Measurements from ENCODE around the gene TFB1M.
"Not testable (repeated sequence)": the region's sequence is repeated elsewhere in the genome, so short reads cannot be mapped to it uniquely, and the experiment has no call there.

TFB1M gene

DNA sequence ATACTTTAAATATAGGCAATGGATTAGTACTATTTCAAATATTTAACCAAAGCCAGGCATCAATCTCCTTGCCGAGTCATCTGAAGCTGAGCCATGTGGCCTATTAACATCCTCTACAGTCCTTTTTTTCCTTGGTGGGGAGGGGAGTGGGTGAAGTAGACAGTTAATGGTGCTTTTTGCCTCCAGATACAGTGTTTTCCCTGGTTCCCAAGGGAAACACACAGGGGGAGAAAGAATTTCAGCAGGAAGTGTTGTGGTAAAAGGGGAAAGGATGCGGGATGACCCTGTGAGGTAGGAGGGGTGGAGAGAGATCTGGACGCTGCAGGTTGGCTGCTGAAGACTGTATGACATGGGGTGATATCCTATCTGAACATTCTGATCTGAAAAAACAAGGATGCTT is 40.9 kb downstream of the TFB1M start:
- Histone ChIP-seq H3K4me1 (peaks cover 26% of the 10 kb centered on the region), H3K36me3 (replicated peaks) (peaks cover 5% of the 10 kb centered on the region; the same call in 1 of the 2 replicates), H3K9me3 (no peaks in the 10 kb centered on the region), H3K27me3 (ENCODE audit: low read depth) (no peaks in the 10 kb centered on the region), H3K4me3 (no peak overlapping the region)
- in situ Hi-C loops (cut with MboI; ENCODE audit: low sequenced_read_pairs) = no loop called here
- DNase-seq (ENCODE audit: low spot score in 2 of 2) = peak; percentile 26 to 33

DNA sequence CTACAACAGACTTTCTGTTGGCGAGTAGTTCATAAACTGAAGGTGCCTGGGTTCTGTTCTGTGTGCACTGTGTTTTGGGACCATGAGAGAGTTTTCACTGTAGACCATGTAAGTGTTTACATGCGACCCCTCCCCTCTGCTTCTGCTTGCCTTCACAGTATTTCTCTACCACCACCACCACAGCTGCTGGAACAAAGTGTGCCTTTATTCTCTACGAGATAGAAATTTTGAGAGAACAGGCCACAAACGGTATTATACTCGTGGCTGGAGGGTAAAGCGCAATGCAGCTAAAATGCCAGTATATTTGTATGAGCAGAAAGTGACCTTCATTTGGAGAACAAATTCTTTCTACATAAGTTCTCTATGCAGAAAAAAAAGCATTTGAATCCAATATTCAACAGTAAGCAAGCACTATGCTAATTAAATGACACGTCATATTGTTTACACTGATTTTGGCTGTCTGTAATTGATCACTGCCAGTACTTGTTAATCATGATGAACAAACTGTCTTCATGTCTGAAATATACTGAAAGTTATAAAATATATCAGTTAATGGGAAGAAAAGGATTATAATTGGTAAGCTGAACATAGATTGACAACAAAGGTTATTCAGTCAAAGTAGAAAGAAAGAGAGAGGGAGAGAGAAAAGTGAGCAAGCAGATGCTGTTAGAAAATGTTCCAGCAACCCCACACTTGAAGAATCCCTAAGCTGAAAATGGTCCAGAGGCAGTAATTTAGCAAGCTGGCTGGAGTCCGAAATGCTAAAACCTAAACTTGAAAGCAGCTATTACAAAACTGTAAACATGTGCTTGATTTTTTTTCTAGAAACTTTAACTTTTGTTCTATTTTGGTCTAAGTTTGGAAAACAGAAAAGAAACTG is 41.7 kb downstream of the TFB1M start:
- no peaks in the 10 kb centered on the region for H3K9me3 ChIP-seq
- in situ Hi-C loops (cut with MboI; ENCODE audit: low sequenced_read_pairs) = no loop called here
- no peak for DNase-seq (ENCODE audit: low spot score in 2 of 2)
- no peak overlapping the region for H3K4me3 ChIP-seq
- peaks cover 35% of the 10 kb centered on the region for H3K4me1 ChIP-seq
- H3K36me3 ChIP-seq (replicated peaks) = peaks cover 5% of the 10 kb centered on the region; the same call in 1 of the 2 replicates
- H3K27me3 ChIP-seq (ENCODE audit: low read depth) = no peaks in the 10 kb centered on the region

DNA sequence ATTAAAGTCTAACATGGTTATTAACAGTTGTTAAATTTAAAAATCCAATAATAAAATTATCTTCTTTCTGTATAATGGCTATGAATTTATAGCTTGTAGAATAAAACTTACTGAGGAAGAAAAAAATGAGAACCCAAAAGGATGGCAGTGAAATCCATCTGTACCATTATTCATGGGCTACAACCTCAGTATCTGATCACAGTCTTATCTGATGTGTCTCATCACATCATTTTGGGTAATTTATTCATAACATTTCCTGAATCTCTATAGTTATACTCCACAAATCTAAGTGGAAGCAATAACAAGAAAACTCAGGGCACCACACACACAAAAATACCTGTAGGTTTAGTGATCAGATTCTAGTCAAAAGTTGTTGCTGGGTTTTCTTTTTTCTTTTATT is 43.1 kb downstream of the TFB1M start:
- in situ Hi-C loops (cut with MboI; ENCODE audit: low sequenced_read_pairs) = no loop called here
- no peak overlapping the region for H3K4me3 ChIP-seq
- no peaks in the 10 kb centered on the region for H3K9me3 ChIP-seq
- no peaks in the 10 kb centered on the region for H3K27me3 ChIP-seq (ENCODE audit: low read depth)
- H3K4me1 ChIP-seq = peaks cover 36% of the 10 kb centered on the region
- H3K36me3 ChIP-seq (replicated peaks) = peaks cover 5% of the 10 kb centered on the region; the same call in 1 of the 2 replicates
- no peak for DNase-seq (ENCODE audit: low spot score in 2 of 2)

DNA sequence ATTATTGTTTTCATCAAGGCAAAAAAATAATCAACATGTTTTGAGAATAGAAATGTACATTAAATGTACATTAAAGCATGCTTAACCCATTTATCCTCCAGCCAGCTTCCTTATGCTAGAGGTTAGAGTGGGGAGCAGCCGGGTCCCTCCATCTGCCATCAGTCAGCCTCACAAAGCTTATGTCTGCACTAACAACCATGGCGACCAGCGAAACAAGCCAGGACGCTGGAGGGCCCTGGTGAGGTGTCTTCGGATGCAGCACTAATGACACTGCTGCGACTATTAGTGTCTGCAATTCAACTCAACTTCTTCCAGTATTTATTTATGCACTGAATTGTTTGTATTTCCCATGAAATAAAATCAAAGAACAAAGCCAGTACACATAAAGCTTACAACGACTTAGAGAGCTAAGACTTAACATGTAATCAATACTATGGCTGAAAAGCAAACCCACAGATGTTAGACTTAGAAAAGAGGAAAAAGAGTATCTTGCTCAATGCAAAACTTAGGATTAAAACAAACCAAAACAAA is 43.7 kb downstream of the TFB1M start:
- Histone ChIP-seq H3K4me3 (no peak overlapping the region), H3K27me3 (ENCODE audit: low read depth) (no peaks in the 10 kb centered on the region), H3K9me3 (no peaks in the 10 kb centered on the region), H3K4me1 (peaks cover 36% of the 10 kb centered on the region), H3K36me3 (replicated peaks) (peaks cover 5% of the 10 kb centered on the region; the same call in 1 of the 2 replicates)
- in situ Hi-C loops (cut with MboI; ENCODE audit: low sequenced_read_pairs) = no loop called here
- DNase-seq (ENCODE audit: low spot score in 2 of 2) = no peak

DNA sequence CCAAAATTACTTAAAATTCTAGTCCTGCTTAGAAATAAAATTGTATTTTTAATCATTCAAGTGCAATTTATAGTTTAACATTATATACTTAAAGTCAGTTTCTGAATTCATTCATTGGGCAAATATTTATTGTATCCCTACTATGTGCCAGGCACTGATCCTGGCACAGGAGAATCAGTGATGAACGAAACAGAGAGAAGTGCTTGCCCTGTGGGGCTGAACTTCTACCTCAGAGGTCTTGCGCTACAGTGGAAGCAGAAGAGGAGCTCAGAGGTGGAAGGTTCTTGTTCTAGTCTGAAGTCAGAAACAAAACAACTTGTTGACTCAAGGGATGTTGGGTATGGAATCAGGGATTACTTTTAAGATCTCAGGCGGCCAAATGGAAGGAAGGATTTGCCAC is 44.5 kb downstream of the TFB1M start:
- H3K9me3 ChIP-seq = no peaks in the 10 kb centered on the region
- peaks cover 5% of the 10 kb centered on the region; the same call in 1 of the 2 replicates for H3K36me3 ChIP-seq (replicated peaks)
- no peak for DNase-seq (ENCODE audit: low spot score in 2 of 2)
- H3K27me3 ChIP-seq (ENCODE audit: low read depth) = no peaks in the 10 kb centered on the region
- no peak overlapping the region for H3K4me3 ChIP-seq
- in situ Hi-C loops (cut with MboI; ENCODE audit: low sequenced_read_pairs) = no loop called here
- peaks cover 36% of the 10 kb centered on the region for H3K4me1 ChIP-seq

DNA sequence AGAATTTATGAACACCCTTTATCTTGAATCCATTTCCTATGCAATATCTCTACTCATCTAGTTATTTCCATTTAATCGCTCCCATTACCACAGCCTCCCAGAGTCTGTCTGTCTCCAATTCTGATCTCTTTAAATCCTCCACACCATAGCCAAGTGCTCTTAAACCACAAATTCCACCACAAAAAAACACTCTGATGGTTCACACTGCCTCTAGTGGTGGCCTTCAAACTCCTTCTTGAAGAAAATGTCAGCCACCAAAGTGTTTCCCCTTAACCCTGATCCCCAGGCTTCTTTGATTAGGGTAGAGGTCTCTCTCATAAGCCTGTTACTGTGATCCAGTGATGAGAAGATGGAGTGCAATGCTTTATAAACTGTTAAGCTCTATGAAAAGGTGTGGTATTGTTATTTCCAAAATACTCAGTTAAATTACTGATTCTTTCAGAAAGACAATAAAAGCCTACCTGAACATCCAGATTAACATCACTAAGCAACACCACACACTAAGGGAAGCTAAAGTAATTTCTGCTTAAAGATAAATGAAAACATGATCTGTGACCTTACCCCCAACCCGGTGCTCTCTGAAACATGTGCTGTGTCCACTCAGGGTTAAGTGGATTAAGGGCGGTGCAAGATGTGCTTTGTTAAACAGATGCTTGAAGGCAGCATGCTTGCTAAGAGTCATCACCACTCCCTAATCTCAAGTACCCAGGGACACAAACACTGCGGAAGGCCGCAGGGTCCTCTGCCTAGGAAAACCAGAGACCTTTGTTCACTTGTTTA is 46.0 kb downstream of the TFB1M start:
- peak; percentile 66 to 75 for DNase-seq (ENCODE audit: low spot score in 2 of 2)

DNA sequence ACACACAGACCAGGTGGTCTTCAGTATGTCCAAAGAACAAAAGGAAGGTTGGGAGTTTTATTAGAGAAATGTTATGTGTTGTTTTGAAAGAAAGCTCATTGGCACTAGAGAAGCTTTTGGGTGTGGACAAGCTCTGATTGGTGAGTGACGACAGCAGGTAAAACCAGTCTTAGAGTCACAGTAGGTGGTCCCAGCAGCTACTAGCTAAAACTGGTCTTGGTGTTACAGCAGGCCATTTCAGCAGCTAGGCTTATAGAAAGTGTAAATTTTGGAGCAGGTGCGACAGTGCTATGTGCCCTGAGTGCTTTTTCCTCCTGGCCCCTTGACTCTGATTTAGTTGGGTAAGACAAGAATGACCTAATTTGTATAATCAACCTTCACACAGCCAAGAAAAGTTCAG is 46.9 kb downstream of the TFB1M start:
- no peaks in the 10 kb centered on the region for H3K27me3 ChIP-seq (ENCODE audit: low read depth)
- H3K9me3 ChIP-seq = no peaks in the 10 kb centered on the region
- DNase-seq (ENCODE audit: low spot score in 2 of 2) = no peak
- no peak overlapping the region for H3K4me3 ChIP-seq
- peaks cover 21% of the 10 kb centered on the region for H3K4me1 ChIP-seq
- H3K36me3 ChIP-seq (replicated peaks) = peaks cover 5% of the 10 kb centered on the region; the same call in 1 of the 2 replicates
- in situ Hi-C loops (cut with MboI; ENCODE audit: low sequenced_read_pairs) = no loop called here

More for the DNA sequence above, 46.0 kb downstream of the TFB1M start:
- in situ Hi-C loops (cut with MboI; ENCODE audit: low sequenced_read_pairs); H3K4me3 ChIP-seq; H3K27me3 ChIP-seq (ENCODE audit: low read depth); H3K9me3 ChIP-seq; H3K36me3 ChIP-seq (replicated peaks): not testable (repeated sequence)
- H3K4me1 ChIP-seq = peaks cover 27% of the 10 kb centered on the region

DNA sequence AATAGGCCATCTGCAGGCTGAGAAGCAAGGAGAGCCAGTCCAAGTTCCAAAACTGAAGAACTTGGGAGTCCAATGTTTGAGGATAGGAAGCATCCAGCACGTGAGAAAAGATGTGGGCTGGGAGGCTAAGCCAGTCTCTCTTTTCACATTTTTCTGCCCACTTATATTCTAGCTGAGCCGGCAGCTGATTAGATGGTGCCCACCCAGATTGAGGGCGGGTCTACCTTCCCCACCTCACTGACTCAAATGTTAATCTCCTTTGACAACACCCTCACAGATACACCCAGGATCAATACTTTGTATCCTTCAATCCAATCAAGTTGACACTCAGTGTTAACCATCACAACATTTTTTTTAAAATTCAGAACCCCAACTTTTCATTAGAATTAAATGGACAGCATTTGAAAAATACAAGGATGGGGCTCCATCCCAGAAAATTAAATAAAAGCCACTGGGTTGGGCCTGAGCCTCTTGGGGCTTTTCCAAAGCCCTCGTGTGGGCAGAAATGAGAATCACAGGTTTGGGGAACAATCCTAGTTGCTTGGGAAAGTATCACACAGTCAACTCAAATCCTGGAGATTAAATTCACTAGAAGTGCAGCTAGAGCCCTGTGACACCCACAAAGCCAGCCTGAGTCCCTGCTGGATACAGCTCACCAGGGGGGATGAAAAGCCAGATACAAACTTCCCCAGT is 48.3 kb downstream of the TFB1M start:
- in situ Hi-C loops (cut with MboI; ENCODE audit: low sequenced_read_pairs) = no loop called here
- no peak for DNase-seq (ENCODE audit: low spot score in 2 of 2)
- Histone ChIP-seq H3K27me3 (ENCODE audit: low read depth) (no peaks in the 10 kb centered on the region), H3K4me3 (no peak overlapping the region), H3K4me1 (peaks cover 31% of the 10 kb centered on the region), H3K9me3 (no peaks in the 10 kb centered on the region), H3K36me3 (replicated peaks) (peaks cover 5% of the 10 kb centered on the region; the same call in 1 of the 2 replicates)

DNA sequence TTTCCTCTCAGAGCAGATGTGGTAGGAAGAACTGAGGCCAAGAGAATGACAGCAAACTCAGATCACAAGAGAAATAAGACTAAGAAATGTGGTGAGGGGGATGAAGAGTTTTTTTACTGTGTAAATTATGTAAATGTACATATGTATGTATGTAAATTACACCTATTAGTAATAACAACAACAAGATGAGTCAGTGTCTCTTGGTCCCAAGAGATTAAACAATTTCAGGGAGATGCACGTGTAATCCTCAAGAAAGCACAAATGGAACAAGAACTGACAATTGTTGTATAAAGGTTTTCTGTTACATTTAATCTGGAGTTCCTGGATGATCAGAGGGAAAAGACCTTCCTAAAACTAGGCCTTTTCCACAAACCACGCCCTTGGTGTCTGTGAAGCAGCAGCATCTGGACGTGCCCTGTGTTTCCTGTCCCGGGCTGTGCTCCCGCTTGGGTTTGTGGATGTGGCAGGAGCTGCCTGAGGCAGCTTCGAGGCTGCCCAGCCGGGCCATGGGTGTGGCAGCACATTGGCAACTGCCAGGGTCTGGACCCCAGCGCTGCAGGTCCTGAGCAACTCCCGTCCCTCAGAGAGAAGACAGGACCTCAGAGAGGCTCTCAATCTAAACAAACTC is 49.5 kb downstream of the TFB1M start:
- no peaks in the 10 kb centered on the region for H3K27me3 ChIP-seq (ENCODE audit: low read depth)
- in situ Hi-C loops (cut with MboI; ENCODE audit: low sequenced_read_pairs) = no loop called here
- no peak overlapping the region for H3K4me3 ChIP-seq
- DNase-seq (ENCODE audit: low spot score in 2 of 2) = no peak
- peaks cover 10% of the 10 kb centered on the region for H3K36me3 ChIP-seq (replicated peaks)
- peaks cover 39% of the 10 kb centered on the region for H3K4me1 ChIP-seq
- no peaks in the 10 kb centered on the region for H3K9me3 ChIP-seq

DNA sequence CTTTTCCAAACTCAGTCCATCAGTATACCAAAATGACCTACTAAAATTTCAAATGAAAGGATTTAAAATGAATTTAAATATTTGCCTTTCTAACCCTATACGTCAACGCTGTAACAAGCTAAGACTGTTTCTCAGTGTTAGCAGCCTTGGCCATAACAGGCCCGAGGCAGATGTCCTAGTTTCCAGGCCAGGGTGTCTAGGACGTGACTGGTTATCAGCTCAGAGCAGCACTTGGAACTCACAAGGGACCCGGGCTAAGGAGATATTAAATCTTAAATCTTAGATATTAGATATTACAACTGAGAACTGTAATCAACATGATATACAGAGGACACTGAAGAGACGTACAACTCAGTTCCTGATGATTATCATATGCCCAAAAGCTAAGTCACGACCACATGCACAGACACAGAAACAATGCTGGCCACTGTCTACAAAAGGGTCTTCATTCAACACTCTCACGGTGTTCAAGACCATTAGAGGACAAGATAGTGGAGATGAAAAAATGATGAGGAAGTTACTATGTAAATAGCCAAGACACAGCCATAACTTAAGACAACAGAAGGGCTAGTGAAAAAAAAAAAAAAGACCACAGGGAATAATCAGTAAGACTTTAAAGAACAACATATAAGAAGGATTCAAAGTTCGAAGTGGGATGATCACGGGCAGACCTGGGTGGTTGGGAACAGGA is 50.8 kb downstream of the TFB1M start, which contains the start of gene CLDN20:
Gene CLDN20, plus strand, starts transcription at position 641 of the 691 bp plus-strand sequence. CDS start 11,707 bp downstream, outside the sequence.
- Histone ChIP-seq H3K9me3 (no peaks in the 10 kb centered on the region), H3K27me3 (ENCODE audit: low read depth) (no peaks in the 10 kb centered on the region), H3K36me3 (replicated peaks) (peaks cover 9% of the 10 kb centered on the region), H3K4me1 (peaks cover 36% of the 10 kb centered on the region), H3K4me3 (no peak within 1 kb of the TSS)
- in situ Hi-C loops (cut with MboI; ENCODE audit: low sequenced_read_pairs) = no loop called here
- DNase-seq (ENCODE audit: low spot score in 2 of 2) = no peak

DNA sequence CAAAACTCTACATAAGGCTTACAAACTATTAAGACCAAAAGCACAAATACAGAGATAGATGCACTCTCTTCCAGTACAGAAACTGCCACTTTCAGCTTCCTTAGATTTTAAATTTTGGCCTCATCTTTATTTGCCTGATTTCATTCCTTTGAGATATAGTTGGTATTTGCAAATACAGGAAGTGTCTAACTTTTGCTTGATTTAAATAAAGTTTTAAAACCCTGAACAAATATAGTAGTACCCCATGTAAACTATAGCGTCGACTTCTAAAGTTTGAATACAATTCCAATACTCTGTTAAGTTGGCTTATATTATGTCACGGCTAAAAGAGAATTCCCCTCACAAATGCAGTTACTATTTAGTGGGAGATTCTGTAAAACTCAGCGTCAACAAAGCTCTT is 51.6 kb downstream of the TFB1M start:
- in situ Hi-C loops (cut with MboI; ENCODE audit: low sequenced_read_pairs) = no loop called here
- H3K36me3 ChIP-seq (replicated peaks) = peaks cover 12% of the 10 kb centered on the region

DNA sequence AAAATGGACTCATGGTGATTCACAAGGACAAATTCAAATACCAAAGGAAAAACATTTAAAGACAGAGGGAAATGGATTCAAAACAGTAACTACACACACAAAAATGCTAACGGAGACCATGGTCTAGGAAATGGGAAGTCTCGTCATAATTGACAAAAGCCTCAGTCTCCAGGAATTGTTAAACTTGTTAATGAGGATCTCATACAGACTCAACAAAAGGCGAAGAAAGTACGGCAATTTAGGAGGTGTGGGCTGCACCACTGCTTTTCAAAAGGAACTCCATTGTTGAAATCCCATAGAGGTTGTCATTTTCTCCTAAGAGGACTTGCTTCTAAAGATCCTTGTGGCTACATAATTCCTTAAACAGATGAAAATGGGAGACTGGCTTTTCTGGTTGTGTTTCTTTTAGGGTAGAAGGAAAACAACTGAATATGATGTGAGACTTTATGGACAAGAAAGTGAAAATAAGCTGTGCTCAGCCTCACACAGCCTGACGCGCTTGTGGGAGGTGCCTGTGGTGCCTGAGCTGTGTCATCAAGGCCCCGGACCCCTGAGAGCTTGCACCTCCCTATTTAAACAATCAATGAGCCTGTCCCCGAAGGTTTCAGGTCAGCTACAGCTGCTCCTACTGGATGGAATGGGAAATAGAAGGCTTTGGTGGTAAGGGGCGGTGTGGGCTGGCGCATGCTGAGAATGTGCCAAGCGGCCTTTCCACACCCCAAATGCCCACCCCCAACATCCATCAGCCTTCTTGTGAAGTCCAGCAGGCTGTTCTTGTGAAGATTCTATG is 53.0 kb downstream of the TFB1M start:
- peaks cover 25% of the 10 kb centered on the region for H3K4me1 ChIP-seq
- no peaks in the 10 kb centered on the region for H3K27me3 ChIP-seq (ENCODE audit: low read depth)
- DNase-seq (ENCODE audit: low spot score in 2 of 2) = peak; percentile 67 to 94
- no peaks in the 10 kb centered on the region for H3K9me3 ChIP-seq
- in situ Hi-C loops (cut with MboI; ENCODE audit: low sequenced_read_pairs) = no loop called here
- peaks cover 19% of the 10 kb centered on the region for H3K36me3 ChIP-seq (replicated peaks)
- no peak overlapping the region for H3K4me3 ChIP-seq

More for the DNA sequence above, 51.6 kb downstream of the TFB1M start:
- Histone ChIP-seq H3K9me3 (no peaks in the 10 kb centered on the region), H3K27me3 (ENCODE audit: low read depth) (no peaks in the 10 kb centered on the region), H3K4me1 (peaks cover 27% of the 10 kb centered on the region), H3K4me3 (no peak overlapping the region)
- no peak for DNase-seq (ENCODE audit: low spot score in 2 of 2)

Data from HAP-1 (cell line).